A549 (cell line): ENCODE results near the gene PDCD2L. TPM values are rescaled to one million over a fixed set of nuclear protein-coding genes. Genes with fewer than 3 reads are reported as not detected.
A peak's percentile ranks its signal among the peaks of the same experiment; 100 is the strongest.

Experiments
- ATAC-seq, 2 experiments: fragments of 200-7000 bp in 1 of 2; fragments of >200 bp in 1 of 2; cut with Nextera tagmentation in 1 of 2; cut with Tn5 transposase in 1 of 2; 3 replicates each; pipeline versions ENCODE4 v1.8.0 to v1.9.1; 2018 to 2020; ENCODE audit warnings: mild to moderate bottlenecking in 1 of 2, moderate library complexity in 1 of 2
- CTCF ChIA-PET: fragments of 300-600 bp; sonication (Branson Sonifier 250); formaldehyde crosslinking; extraction: SDS; loops from one replicate; lab custom pipeline; 2021; ENCODE audit warnings: antibody characterized with exemption, inconsistent platforms; lab: Yijun Ruan, JAX
- POLR2A ChIA-PET: fragments of 350-600 bp; formaldehyde crosslinking; extraction: SDS; loops from one replicate; lab custom pipeline; 2021; ENCODE audit warnings: antibody characterized with exemption, inconsistent platforms; lab: Yijun Ruan, JAX
- DNase-seq, 2 experiments: peaks; one replicate each; pipeline versions ENCODE4 v3.0.0 to v3.0.0-alpha.2; 2011 to 2016; ENCODE audit warnings: low read depth in 1 of 2, low spot score in 1 of 2
- FAIRE-seq: peaks from 2 replicates; lab custom pipeline; 2011; peaks lifted over from hg19 to GRCh38; lab: Jason Lieb, UNC
- H3K27ac ChIP-seq, 2 experiments: fragments of >200 bp; sonication (Bioruptor Twin); formaldehyde crosslinking; 3 replicates each; pipeline ENCODE4 v1.5.1; 2016 to 2017
- H3K4me1 ChIP-seq: fragments of >200 bp; sonication (Bioruptor Twin); formaldehyde crosslinking; 3 replicates; pipeline ENCODE4 v1.6.1; 2016
- H3K4me2 ChIP-seq: fragments of >200 bp; sonication (Bioruptor Twin); formaldehyde crosslinking; 3 replicates; pipeline ENCODE4 v1.6.1; 2016
- H3K4me3 ChIP-seq: fragments of >200 bp; sonication (Bioruptor Twin); formaldehyde crosslinking; 3 replicates; pipeline ENCODE4 v1.5.1; 2016
- H3K9me3 ChIP-seq: fragments of >200 bp; sonication (Bioruptor Twin); formaldehyde crosslinking; 3 replicates; pipeline ENCODE4 v1.6.1; 2016
- BCL3 ChIP-seq: fragments of >200 bp; sonication (Bioruptor Twin); formaldehyde crosslinking; IDR thresholded peaks from 3 replicates; pipeline ENCODE4 v1.6.1; 2016
- CBX2 ChIP-seq: fragments of 200-600 bp; sonication (generic); IDR thresholded peaks from 2 replicates; pipeline ENCODE4 v1.6.1; 2016; ENCODE audit warnings: low read depth, mild to moderate bottlenecking, borderline replicate concordance
- CBX8 ChIP-seq: fragments of 200-600 bp; sonication (generic); IDR thresholded peaks from 2 replicates; pipeline ENCODE4 v1.6.1; 2016
- CTCF ChIP-seq: fragments of >200 bp; sonication (Bioruptor Twin); formaldehyde crosslinking; IDR thresholded peaks from 3 replicates; pipeline ENCODE4 v1.5.1; 2016
- EHF ChIP-seq: fragments of 250-450 bp; sonication (Bioruptor Pico); IDR thresholded peaks from 2 replicates; pipeline ENCODE4 v1.5.0; 2020; ENCODE audit warnings: mild to moderate bottlenecking
- EHMT2 ChIP-seq: fragments of 200-600 bp; sonication (generic); IDR thresholded peaks from 2 replicates; pipeline ENCODE4 v1.6.1; 2016; ENCODE audit warnings: antibody characterized with exemption, low read depth, mild to moderate bottlenecking, moderate library complexity
- ESRRA ChIP-seq: fragments of 150-350 bp; IDR thresholded peaks from 2 replicates; pipeline ENCODE4 v1.6.1; 2014; ENCODE audit warnings: mild to moderate bottlenecking, low read length, borderline replicate concordance
- HDAC2 ChIP-seq: fragments of 200-600 bp; sonication (generic); IDR thresholded peaks from 2 replicates; pipeline ENCODE4 v1.6.1; 2016
- HEYL ChIP-seq: fragments of 250-450 bp; sonication (Bioruptor Pico); IDR thresholded peaks from 2 replicates; pipeline ENCODE4 v1.8.0; 2021; ENCODE audit warnings: mild to moderate bottlenecking, moderate library complexity
- HOXB5 ChIP-seq: fragments of 250-450 bp; sonication (Bioruptor Pico); IDR thresholded peaks from 2 replicates; pipeline ENCODE4 v1.5.0; 2020; ENCODE audit warnings: mild to moderate bottlenecking, moderate library complexity
- JUNB ChIP-seq: fragments of >200 bp; sonication (Bioruptor Twin); formaldehyde crosslinking; IDR thresholded peaks from 2 replicates; pipeline ENCODE4 v1.6.1; 2016
- KDM1A ChIP-seq: fragments of 200-600 bp; sonication (generic); IDR thresholded peaks from 2 replicates; pipeline ENCODE4 v1.6.1; 2016; ENCODE audit warnings: low read depth, mild to moderate bottlenecking
- NFE2L2 ChIP-seq: fragments of 150-350 bp; conservative IDR thresholded peaks from 2 replicates; pipeline ENCODE4 v1.6.1; 2014; ENCODE audit warnings: low read length
- NPAS2 ChIP-seq: fragments of 250-450 bp; sonication (Bioruptor Pico); IDR thresholded peaks from 2 replicates; pipeline ENCODE4 v1.8.0; 2022; ENCODE audit warnings: mild to moderate bottlenecking, moderate library complexity, borderline replicate concordance
- NR3C1 ChIP-seq: fragments of >200 bp; sonication (Bioruptor Twin); formaldehyde crosslinking; IDR thresholded peaks from 3 replicates; pipeline ENCODE4 v1.6.1; 2017
- POLR2AphosphoS2 ChIP-seq: conservative IDR thresholded peaks from 2 replicates; pipeline ENCODE4 v1.6.1; 2012; ENCODE audit warnings: low read length, improper control_type of control experiment, inconsistent platforms
- RCOR1 ChIP-seq: fragments of 150-350 bp; IDR thresholded peaks from 2 replicates; pipeline ENCODE4 v1.6.1; 2014; ENCODE audit warnings: antibody characterized with exemption, low read length, low read depth
- USF2 ChIP-seq: fragments of 450-650 bp; IDR thresholded peaks from 2 replicates; pipeline ENCODE4 v1.6.1; 2014; ENCODE audit warnings: antibody characterized with exemption
- ZSCAN20 ChIP-seq: fragments of 250-450 bp; sonication (Bioruptor Pico); IDR thresholded peaks from 2 replicates; pipeline ENCODE4 v1.8.0; 2022; ENCODE audit warnings: mild to moderate bottlenecking, moderate library complexity
- WGBS: methylation state at CpG from one replicate; pipeline ENCODE4 v1.1.6; 2017; ENCODE audit errors: missing lambda C conversion rate; 5-methylcytosine and 5-hydroxymethylcytosine counted together
- polyA plus RNA-seq, 4 experiments: library from polyadenylated mRNA; depleted of rRNA in 3 of 4; stranded (reverse); fragments of >200 nt; fragmentation: RNase III in 1 of 4; extraction: RNeasy Plus Mini Kit Qiagen cat#74134 plus additional on column Dnase treatment in 1 of 4; gene quantifications; 2 replicates in 3 of 4; 3 replicates in 1 of 4; pipeline ENCODE4 v1.2.3, GENCODE V29; 2011 to 2017
- TF ChIP-seq, protein P1 (sequence below): IDR thresholded peaks from 2 replicates; pipeline ENCODE4 v1.6.1; 2012
- TF ChIP-seq, protein P2 (sequence below): fragments of 150-350 bp; IDR thresholded peaks from 2 replicates; pipeline ENCODE4 v1.6.1; 2014; ENCODE audit warnings: low read depth, mild to moderate bottlenecking, low read length

Gene PDCD2L
- polyA plus RNA-seq, 2 of the 4 experiments (the other 2 are of a cell fraction) = 31.5 to 68.9 TPM

DNA sequence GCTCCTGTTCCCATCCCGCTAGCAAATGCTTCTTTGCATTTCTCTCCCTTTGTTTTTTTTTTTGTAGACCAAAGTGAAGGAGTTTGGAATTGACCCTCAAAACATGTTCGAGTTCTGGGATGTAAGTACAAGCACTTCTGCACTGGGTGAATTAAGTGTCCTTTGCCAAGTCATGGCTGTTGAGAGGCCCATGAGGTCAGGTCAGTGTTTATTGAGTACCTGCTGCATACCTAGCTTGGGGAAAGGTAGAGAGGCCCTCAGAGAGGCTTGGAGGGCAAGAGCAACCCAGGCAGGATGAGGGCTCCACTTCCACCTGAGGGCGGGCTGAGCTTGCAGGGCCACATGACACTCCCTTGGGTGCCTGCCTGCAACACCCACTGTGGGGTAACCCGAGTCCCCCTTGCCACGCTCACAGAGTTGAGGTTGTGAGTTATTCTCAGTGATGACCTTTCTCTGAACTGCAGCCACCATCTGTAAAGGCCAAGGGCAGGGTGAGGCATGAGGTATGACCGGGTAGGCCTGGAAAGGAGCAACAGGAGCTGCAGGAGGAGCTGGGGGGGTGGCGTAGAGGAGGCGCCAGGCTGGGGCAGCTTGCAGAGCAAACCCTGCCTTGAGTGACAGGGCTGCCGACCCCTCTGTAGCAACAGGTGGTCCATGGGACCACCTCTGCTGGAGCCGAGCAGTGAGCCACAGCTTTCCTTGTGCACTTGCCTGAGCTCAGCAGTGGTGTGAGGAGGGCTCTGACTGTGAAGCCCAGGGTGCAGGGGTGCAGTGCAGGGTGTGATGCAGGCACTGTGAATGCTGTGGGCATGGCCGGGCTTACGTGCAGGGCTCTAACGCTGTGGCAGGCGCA is 22.6 kb upstream of the PDCD2L start (continued):
- TF ChIP-seq RCOR1 (no peak), HDAC2 (no peak)

GRCh38 chr19:34382471-34382870 is 21.7 kb upstream of the PDCD2L start:
- no peak overlapping the region for H3K27ac ChIP-seq
- FAIRE-seq (no peak), ATAC-seq (no peak), DNase-seq (no peak)
- H3K9me3 ChIP-seq = no peaks in the 10 kb centered on the region
- no peaks in the 10 kb centered on the region for H3K4me1 ChIP-seq
- H3K4me2 ChIP-seq = no peak overlapping the region
- 95% methylated on average over 4 of the region's 4 CpGs for WGBS
- CTCF ChIA-PET = interaction anchor here (0.8 to 2.9 kb wide), 3 partner anchors 12 to 25 kb away, joined by 3 to 9 read pairs (median 4); partner anchors contain the start of gene GPI
- no peak overlapping the region for H3K4me3 ChIP-seq
- TF ChIP-seq JUNB (no peak), CTCF (no peak), CBX2 (no peak), NR3C1 (no peak), HOXB5 (CRISPR knock-in tag) (no peak), NPAS2 (CRISPR knock-in tag) (no peak), EHMT2 (no peak), NFE2L2 (no peak)
- TF ChIP-seq, protein P1, sequence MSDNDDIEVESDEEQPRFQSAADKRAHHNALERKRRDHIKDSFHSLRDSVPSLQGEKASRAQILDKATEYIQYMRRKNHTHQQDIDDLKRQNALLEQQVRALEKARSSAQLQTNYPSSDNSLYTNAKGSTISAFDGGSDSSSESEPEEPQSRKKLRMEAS = no peak
- TF ChIP-seq, protein P2, sequence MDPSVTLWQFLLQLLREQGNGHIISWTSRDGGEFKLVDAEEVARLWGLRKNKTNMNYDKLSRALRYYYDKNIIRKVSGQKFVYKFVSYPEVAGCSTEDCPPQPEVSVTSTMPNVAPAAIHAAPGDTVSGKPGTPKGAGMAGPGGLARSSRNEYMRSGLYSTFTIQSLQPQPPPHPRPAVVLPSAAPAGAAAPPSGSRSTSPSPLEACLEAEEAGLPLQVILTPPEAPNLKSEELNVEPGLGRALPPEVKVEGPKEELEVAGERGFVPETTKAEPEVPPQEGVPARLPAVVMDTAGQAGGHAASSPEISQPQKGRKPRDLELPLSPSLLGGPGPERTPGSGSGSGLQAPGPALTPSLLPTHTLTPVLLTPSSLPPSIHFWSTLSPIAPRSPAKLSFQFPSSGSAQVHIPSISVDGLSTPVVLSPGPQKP = no peak
- POLR2A ChIA-PET = no interaction called here

- WGBS = 91% methylated on average over 5 of the region's 5 CpGs
- no peaks in the 10 kb centered on the region for H3K9me3 ChIP-seq
- no peak overlapping the region for H3K4me3 ChIP-seq
- no peak overlapping the region for H3K27ac ChIP-seq
- ATAC-seq (no peak), DNase-seq (no peak), FAIRE-seq (no peak)
- ChIA-PET POLR2A (interaction anchor here (0.5 to 1.1 kb wide), 2 partner anchors 10 to 17 kb away, joined by 4 read pairs; no protein-coding TSS in a partner anchor), CTCF (interaction anchor here (0.9 to 2.1 kb wide), 5 partner anchors 18 to 605 kb away, joined by 3 to 5 read pairs (median 3); no protein-coding TSS in a partner anchor)
- peak; percentile 91 for TF ChIP-seq POLR2AphosphoS2
- TF ChIP-seq NR3C1 = no peak
- H3K4me2 ChIP-seq = no peak overlapping the region
- H3K4me1 ChIP-seq = no peaks in the 10 kb centered on the region
These were observed 20.6 kb upstream of the PDCD2L start for GRCh38 chr19:34383599-34383998.

DNA sequence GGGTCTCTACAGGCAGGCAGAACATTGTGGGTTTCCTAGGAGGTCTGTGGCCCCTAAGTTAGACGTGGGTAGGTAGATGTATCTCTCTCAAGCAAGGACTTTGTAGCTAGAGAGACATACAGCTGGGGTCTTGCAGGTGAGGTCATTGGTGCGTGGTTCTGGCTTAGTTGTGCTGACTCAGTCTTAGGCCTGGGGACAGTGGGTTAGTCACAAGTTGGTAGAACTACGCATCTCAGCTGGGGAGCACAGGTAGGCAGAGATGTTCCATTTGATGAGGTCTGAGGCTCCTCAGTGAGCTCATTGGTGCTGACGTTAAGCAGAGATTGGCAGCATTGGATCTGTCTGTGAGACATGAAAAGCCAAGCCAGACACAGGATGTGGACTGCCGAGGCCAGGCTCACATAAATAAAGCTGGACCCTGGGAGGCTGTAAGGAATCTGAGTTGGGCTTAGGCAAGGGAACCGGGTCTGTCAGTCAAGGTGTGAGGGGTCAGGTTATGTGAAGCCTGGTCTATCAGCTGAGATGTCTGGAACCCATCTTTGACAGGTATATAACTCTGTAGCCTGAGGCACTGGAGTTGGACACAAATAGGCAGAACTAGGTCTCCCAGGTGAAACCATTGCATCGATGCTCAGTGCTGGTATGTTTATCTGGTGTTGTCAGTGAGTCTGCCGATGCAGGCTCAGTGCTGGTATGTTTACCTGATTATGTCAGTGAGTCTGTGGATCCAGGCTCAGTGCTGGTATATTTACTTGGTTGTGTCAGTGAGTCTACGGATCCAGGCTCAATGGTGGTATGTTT is 17.4 kb upstream of the PDCD2L start:
- no peak for DNase-seq
- H3K4me2 ChIP-seq = no peak overlapping the region
- ChIA-PET POLR2A (interaction anchor here (0.6 to 1.2 kb wide), 2 partner anchors 22 to 1384 kb away, joined by 3 read pairs; partner anchors contain the start of gene GPI), CTCF (interaction anchor here (0.7 to 1.5 kb wide), 4 partner anchors 10 to 41 kb away, joined by 3 to 7 read pairs (median 5); no protein-coding TSS in a partner anchor)
- peak; percentile 2 to 8; a peak in 2 of 6 replicates for ATAC-seq
- H3K4me1 ChIP-seq = no peaks in the 10 kb centered on the region
- no peaks in the 10 kb centered on the region for H3K9me3 ChIP-seq
- no peak overlapping the region for H3K27ac ChIP-seq
- FAIRE-seq = peak; percentile 46
- no peak overlapping the region for H3K4me3 ChIP-seq
- TF ChIP-seq HEYL (CRISPR knock-in tag) (no peak), ZSCAN20 (no peak), EHF (no peak), CBX8 (no peak), KDM1A (no peak), BCL3 (no peak), USF2 (no peak), ESRRA (no peak)
- TF ChIP-seq, protein P1 = no peak
- 91% methylated on average over 9 of the region's 9 CpGs for WGBS
